CD14-positive monocyte (primary cell): ENCODE data around the gene OOSP4A. TPM values are rescaled to one million over a fixed set of nuclear protein-coding genes. Genes with fewer than 3 reads are reported as not detected.

Experiments
- DNase-seq, 3 donors: peaks; one replicate each; pipeline ENCODE4 v3.0.0-alpha.2; 2011 to 2022
- H2AFZ ChIP-seq: 2 replicates; pipeline ENCODE4 v1.6.0; 2012; ENCODE audit warnings: mild to moderate bottlenecking, low read depth, low read length, inconsistent platforms; ENCODE audit not compliant: insufficient read depth, poor library complexity, severe bottlenecking
- H3K27ac ChIP-seq, 2 donors: 1 replicate in 1 of 2; 2 replicates in 1 of 2; pipeline ENCODE4 v1.5.1; 2012 to 2013; ENCODE audit warnings: low read length in 2 of 2, control low read depth in 1 of 2, inconsistent platforms in 1 of 2, low read depth in 1 of 2, mild to moderate bottlenecking in 1 of 2
- H3K27me3 ChIP-seq, 2 donors: one replicate each; pipeline versions ENCODE4 v1.6.0 to v1.6.1; 2011 to 2013; ENCODE audit warnings: low read length in 2 of 2; ENCODE audit not compliant: control insufficient read depth in 2 of 2, insufficient read depth in 2 of 2
- H3K36me3 ChIP-seq, 2 donors: replicated peaks in 1 of 2; 1 replicate in 1 of 2; 2 replicates in 1 of 2; pipeline versions ENCODE4 v1.5.1 to v1.6.1; 2012 to 2013; ENCODE audit warnings: low read length in 2 of 2, control low read depth in 1 of 2, inconsistent platforms in 1 of 2, mild to moderate bottlenecking in 1 of 2; ENCODE audit not compliant: insufficient read depth in 2 of 2, control insufficient read depth in 1 of 2
- H3K4me1 ChIP-seq, 2 donors: 1 replicate in 1 of 2; 2 replicates in 1 of 2; pipeline versions ENCODE4 v1.5.1 to v1.6.1; 2012 to 2013; ENCODE audit warnings: low read length in 2 of 2, control low read depth in 1 of 2, inconsistent platforms in 1 of 2, mild to moderate bottlenecking in 1 of 2, moderate library complexity in 1 of 2; ENCODE audit not compliant: insufficient read depth in 2 of 2, control insufficient read depth in 1 of 2
- H3K4me2 ChIP-seq: replicated peaks from 2 replicates; pipeline ENCODE3; 2012; ENCODE audit warnings: low read length, moderate library complexity, mild to moderate bottlenecking; ENCODE audit not compliant: poor library complexity, severe bottlenecking; ENCODE audit errors: extremely low read depth
- H3K4me3 ChIP-seq, 3 experiments: fragments of 200-600 bp in 1 of 3; sonication (generic) in 1 of 3; replicated peaks in 1 of 3; 1 replicate in 2 of 3; 2 replicates in 1 of 3; pipeline ENCODE4 v1.5.1; 2011 to 2013; ENCODE audit warnings: low read length in 3 of 3, mild to moderate bottlenecking in 3 of 3, control low read depth in 2 of 3, low read depth in 2 of 3, inconsistent platforms in 1 of 3, moderate library complexity in 1 of 3
- H3K79me2 ChIP-seq: 2 replicates; pipeline ENCODE4 v1.6.0; 2012; ENCODE audit warnings: mild to moderate bottlenecking, control low read depth, inconsistent platforms, low read length, moderate library complexity; ENCODE audit not compliant: insufficient read depth
- H3K9ac ChIP-seq: 2 replicates; pipeline ENCODE4 v1.6.0; 2017; ENCODE audit warnings: low read length, mild to moderate bottlenecking; ENCODE audit not compliant: insufficient read depth, poor library complexity, severe bottlenecking
- H3K9me3 ChIP-seq, 2 donors: replicated peaks in 1 of 2; 1 replicate in 1 of 2; 2 replicates in 1 of 2; pipeline versions ENCODE4 v1.5.1 to v1.6.1; 2012 to 2013; ENCODE audit warnings: low read length in 2 of 2, control low read depth in 1 of 2; ENCODE audit not compliant: control insufficient read depth in 1 of 2, insufficient read depth in 1 of 2
- H4K20me1 ChIP-seq: 2 replicates; pipeline ENCODE4 v1.6.0; 2012; ENCODE audit warnings: mild to moderate bottlenecking, low read length, control low read depth, moderate library complexity; ENCODE audit not compliant: insufficient read depth
- H3K27ac Mint-ChIP-seq, 7 donors: one replicate each; pipeline ENCODE4 v1.8.0; 2020; ENCODE audit warnings: mild to moderate bottlenecking in 7 of 7, mixed read lengths in 7 of 7, moderate library complexity in 6 of 7, inconsistent platforms in 2 of 7
- H3K27me3 Mint-ChIP-seq, 3 donors: one replicate each; pipeline ENCODE4 v1.8.0; 2021 to 2022; ENCODE audit warnings: low read depth in 3 of 3, mild to moderate bottlenecking in 3 of 3, mixed read lengths in 3 of 3, moderate library complexity in 3 of 3, inconsistent platforms in 1 of 3
- H3K36me3 Mint-ChIP-seq, 2 donors: one replicate each; pipeline ENCODE4 v1.8.0; 2020; ENCODE audit warnings: mixed read lengths in 2 of 2, inconsistent platforms in 1 of 2, mild to moderate bottlenecking in 1 of 2
- H3K4me1 Mint-ChIP-seq: one replicate; pipeline ENCODE4 v1.8.0; 2020; ENCODE audit warnings: mild to moderate bottlenecking, mixed read lengths
- H3K4me3 Mint-ChIP-seq, 2 donors: one replicate each; pipeline ENCODE4 v1.8.0; 2020; ENCODE audit warnings: mild to moderate bottlenecking in 2 of 2, mixed read lengths in 2 of 2, moderate library complexity in 1 of 2
- H3K9me3 Mint-ChIP-seq, 7 donors: one replicate each; pipeline ENCODE4 v1.8.0; 2020 to 2022; ENCODE audit warnings: mixed read lengths in 7 of 7, mild to moderate bottlenecking in 6 of 7, moderate library complexity in 6 of 7, inconsistent platforms in 2 of 7
- CTCF ChIP-seq: fragments of 200-600 bp; IDR thresholded peaks from one replicate; pipeline ENCODE4 v1.8.0; 2022; ENCODE audit warnings: antibody characterized with exemption, mild to moderate bottlenecking
- WGBS: methylation state at CpG from one replicate; pipeline ENCODE4 v1.1.5; 2013; ENCODE audit warnings: missing lambda C conversion rate; ENCODE audit not compliant: insufficient coverage; 5-methylcytosine and 5-hydroxymethylcytosine counted together
- intact Hi-C, 2 donors: fragments of 100-400 bp; cut with micrococcal nuclease; formaldehyde crosslinking; loops; one replicate each; pipeline versions ENCODE4 v1.15.0 to v1.15.1; 2023
- polyA plus RNA-seq, 3 donors: library from polyadenylated mRNA; depleted of rRNA in 1 of 3; unstranded in 2 of 3; stranded (reverse) in 1 of 3; fragments of 300-500 nt in 2 of 3; fragments of >200 nt in 1 of 3; fragmentation: Illumina TruSeq in 2 of 3; gene quantifications; 1 replicate in 2 of 3; 2 replicates in 1 of 3; pipeline ENCODE4 v1.2.3, GENCODE V29; 2012 to 2021

The OOSP4A gene
- polyA plus RNA-seq, 3 donors, result not detected

- WGBS, result no CpG with 5 or more reads among the region's 3 CpGs
Measured at GRCh38 chr11:59954219-59954847, 9.5 kb upstream of the OOSP4A start.

GRCh38 chr11:59957094-59957493 lies 6.7 kb upstream of the OOSP4A start:
- DNase-seq, result no peak
- Histone ChIP-seq H3K27ac (no peak overlapping the region), H3K9me3 (no peaks in the 10 kb centered on the region), H3K4me2 (no peak overlapping the region), H3K9ac (no peak overlapping the region), H3K4me3 (no peak overlapping the region), H3K4me1 (no peaks in the 10 kb centered on the region), H4K20me1 (no peaks in the 10 kb centered on the region), H2AFZ (no peak overlapping the region), H3K36me3 (no peaks in the 10 kb centered on the region), H3K27me3 (no peaks in the 10 kb centered on the region), H3K79me2 (no peaks in the 10 kb centered on the region)
- intact Hi-C loops, result no loop called here
- H3K4me3 Mint-ChIP-seq, result no peak overlapping the region
- no peaks in the 10 kb centered on the region for H3K36me3 Mint-ChIP-seq
- WGBS, result no CpG with 5 or more reads among the region's 4 CpGs
- no peak overlapping the region for H3K27ac Mint-ChIP-seq
- H3K9me3 Mint-ChIP-seq, result peaks cover 0 to 4% (median 0%) of the 10 kb centered on the region in 7 donors
- H3K4me1 Mint-ChIP-seq, result peaks cover 6% of the 10 kb centered on the region
- TF ChIP-seq CTCF, result no peak
- H3K27me3 Mint-ChIP-seq, result peaks cover 0 to 2% (median 0%) of the 10 kb centered on the region in 3 donors

More at GRCh38 chr11:59954219-59954847, 9.5 kb upstream of the OOSP4A start:
- Histone ChIP-seq H3K36me3 (no peaks in the 10 kb centered on the region), H3K4me1 (no peaks in the 10 kb centered on the region), H3K79me2 (no peaks in the 10 kb centered on the region), H4K20me1 (no peaks in the 10 kb centered on the region), H3K27me3 (no peaks in the 10 kb centered on the region), H3K4me3 (no peak overlapping the region), H2AFZ (no peak overlapping the region), H3K9ac (no peak overlapping the region), H3K4me2 (no peak overlapping the region), H3K27ac (no peak overlapping the region), H3K9me3 (no peaks in the 10 kb centered on the region)
- TF ChIP-seq CTCF, result no peak
- Mint-ChIP-seq H3K4me3 (no peak overlapping the region), H3K27me3 (peaks cover 0 to 2% (median 0%) of the 10 kb centered on the region in 3 donors), H3K36me3 (no peaks in the 10 kb centered on the region), H3K4me1 (no peaks in the 10 kb centered on the region), H3K9me3 (peaks cover 0 to 2% (median 0%) of the 10 kb centered on the region in 7 donors), H3K27ac (no peak overlapping the region)
- DNase-seq, result no peak
- intact Hi-C loops, result no loop called here
